G401.6 (cell line): ENCODE measurements around the gene TRIM71.
A peak's percentile ranks its signal among the peaks of the same experiment; 100 is the strongest.
"Not testable (repeated sequence)": the region's sequence is repeated elsewhere in the genome, so short reads cannot be mapped to it uniquely, and the experiment has no call there.

Experiments used
- FAIRE-seq: peaks from 2 replicates; lab custom pipeline; 2012; peaks lifted over from hg19 to GRCh38; lab: Jason Lieb, UNC

The TRIM71 gene

GRCh38 chr3:32817558-32818228, at the start of gene TRIM71:
Gene TRIM71 (plus strand): TSS chr3:32817997. CDS start chr3:32818081, 84 bp downstream.
- no peak for FAIRE-seq

GRCh38 chr3:32778389-32778788, 39.4 kb upstream of the TRIM71 start:
- no peak for FAIRE-seq

GRCh38 chr3:32780071-32780734, 37.6 kb upstream of the TRIM71 start:
- no peak for FAIRE-seq

GRCh38 chr3:32780735-32781210, 37.0 kb upstream of the TRIM71 start:
- FAIRE-seq: no peak

GRCh38 chr3:32781211-32781968, 36.4 kb upstream of the TRIM71 start:
- FAIRE-seq: no peak

GRCh38 chr3:32781969-32782270, 35.9 kb upstream of the TRIM71 start:
- FAIRE-seq: peak; percentile 42

- FAIRE-seq: no peak
These were observed 35.4 kb upstream of the TRIM71 start for GRCh38 chr3:32782407-32782806.

GRCh38 chr3:32791833-32792232, 26.0 kb upstream of the TRIM71 start:
- peak; percentile 93 for FAIRE-seq

- FAIRE-seq: no peak
These were observed 23.1 kb upstream of the TRIM71 start for GRCh38 chr3:32794487-32795308.

- FAIRE-seq: peak; percentile 61
These were observed 21.3 kb upstream of the TRIM71 start for GRCh38 chr3:32796384-32796950.

- no peak for FAIRE-seq
These were observed 20.0 kb upstream of the TRIM71 start for GRCh38 chr3:32797776-32798175.

GRCh38 chr3:32801440-32801839, 16.4 kb upstream of the TRIM71 start:
- not testable (repeated sequence) for FAIRE-seq

- no peak for FAIRE-seq
These were observed 4.6 kb upstream of the TRIM71 start for GRCh38 chr3:32813180-32813579.

- FAIRE-seq: no peak
These were observed 3.4 kb upstream of the TRIM71 start for GRCh38 chr3:32814361-32814760.

GRCh38 chr3:32815841-32816438, 1.9 kb upstream of the TRIM71 start:
- peak; percentile 6 for FAIRE-seq

GRCh38 chr3:32816439-32817256, 1.1 kb upstream of the TRIM71 start:
- FAIRE-seq: no peak

GRCh38 chr3:32817257-32817557, 590 bp upstream of the TRIM71 start:
- FAIRE-seq: no peak

GRCh38 chr3:32818229-32818969, 602 bp downstream of the TRIM71 start:
- no peak for FAIRE-seq

- FAIRE-seq: no peak
These were observed 1.2 kb downstream of the TRIM71 start for GRCh38 chr3:32818970-32819511.
